MM.1S (cell line): ENCODE measurements around the gene SPTY2D1.

Source experiments
- EZH2 ChIP-seq: fragments of 300-600 bp; sonication (generic); optimal IDR thresholded peaks from 2 replicates; pipeline ENCODE3; 2017; ENCODE audit warnings: low read depth, mild to moderate bottlenecking, antibody characterized with exemption, low read length, mixed read lengths
- EZH2phosphoT487 ChIP-seq: fragments of 300-600 bp; sonication (generic); IDR thresholded peaks from 2 replicates; pipeline ENCODE4 v1.6.1; 2018; ENCODE audit warnings: antibody characterized with exemption, low read length

DNA sequence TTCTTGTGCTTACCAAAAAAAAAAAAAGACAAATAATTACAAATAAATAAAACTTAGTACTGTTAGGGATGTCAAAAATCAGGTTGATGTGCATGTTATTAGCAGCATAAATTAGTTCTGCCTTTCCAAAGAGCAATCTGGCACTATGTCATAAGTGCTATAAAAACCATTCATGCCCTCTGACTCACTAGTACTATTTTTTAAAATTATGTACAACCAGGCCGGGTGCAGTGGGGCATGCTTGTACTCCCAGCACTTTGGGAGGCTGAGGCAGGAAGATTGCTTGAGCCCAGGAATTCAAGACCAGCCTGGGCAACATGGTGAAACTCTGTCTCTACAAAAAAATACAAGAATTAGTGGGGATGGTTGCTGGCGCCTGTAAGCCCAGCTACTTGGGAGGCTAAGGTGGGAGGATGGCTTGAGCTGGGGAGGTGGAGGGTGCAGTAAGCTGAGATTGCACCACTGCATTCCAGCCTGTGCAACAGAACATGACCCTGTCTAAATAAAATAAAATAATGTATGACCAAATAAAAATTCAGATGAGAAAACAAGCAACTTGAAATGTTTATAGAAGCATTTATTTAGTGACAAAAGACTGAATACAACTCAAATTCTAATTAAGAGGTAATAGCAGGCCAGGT lies 70.9 kb downstream of the SPTY2D1 start:
- TF ChIP-seq EZH2phosphoT487 (no peak), EZH2 (no peak)
